Measurements from ENCODE around the gene HOPX.
"Not testable (repeated sequence)": the region's sequence is repeated elsewhere in the genome, so short reads cannot be mapped to it uniquely, and the experiment has no call there.

HOPX gene, protein sequence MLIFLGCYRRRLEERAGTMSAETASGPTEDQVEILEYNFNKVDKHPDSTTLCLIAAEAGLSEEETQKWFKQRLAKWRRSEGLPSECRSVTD

DNA sequence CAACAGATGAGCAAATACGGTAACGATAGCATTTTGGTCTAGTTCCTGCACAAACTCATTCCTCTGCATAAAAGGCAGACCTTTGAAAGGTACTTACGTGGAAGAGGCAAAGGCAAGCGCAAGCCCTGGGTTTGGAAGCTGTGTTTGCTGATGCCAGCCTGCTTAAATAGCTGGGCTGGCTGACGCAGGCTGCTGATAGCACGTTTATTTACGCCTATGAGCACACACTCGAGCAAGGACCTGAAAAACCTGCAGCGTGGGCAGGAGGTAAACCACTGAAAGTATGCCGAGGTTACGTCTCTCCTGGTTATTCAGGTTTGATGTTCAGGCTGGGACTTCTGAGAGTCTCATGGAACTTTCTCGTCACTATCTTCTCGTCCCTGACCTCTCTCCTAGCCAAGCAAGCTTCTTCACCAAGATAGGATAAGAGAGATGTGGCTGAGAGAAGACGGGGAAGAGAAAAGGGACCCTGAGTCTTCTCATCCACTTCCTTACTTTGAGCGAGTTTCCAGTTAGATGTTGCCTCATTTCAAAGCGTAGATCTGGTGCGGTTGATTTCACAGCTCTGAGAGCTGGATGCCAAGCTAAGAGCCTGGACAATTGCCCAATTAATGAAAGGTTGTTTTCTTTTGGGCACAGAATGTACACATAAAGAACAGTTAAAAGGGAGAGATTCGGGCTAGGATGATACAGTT is at the start of gene HOPX:
Gene HOPX, minus strand, starts transcription at position 139 of the 695 bp plus-strand sequence. CDS start 23,480 bp downstream, outside the sequence.
- DNase-seq (ENCODE audit: low read depth), result no peak

DNA sequence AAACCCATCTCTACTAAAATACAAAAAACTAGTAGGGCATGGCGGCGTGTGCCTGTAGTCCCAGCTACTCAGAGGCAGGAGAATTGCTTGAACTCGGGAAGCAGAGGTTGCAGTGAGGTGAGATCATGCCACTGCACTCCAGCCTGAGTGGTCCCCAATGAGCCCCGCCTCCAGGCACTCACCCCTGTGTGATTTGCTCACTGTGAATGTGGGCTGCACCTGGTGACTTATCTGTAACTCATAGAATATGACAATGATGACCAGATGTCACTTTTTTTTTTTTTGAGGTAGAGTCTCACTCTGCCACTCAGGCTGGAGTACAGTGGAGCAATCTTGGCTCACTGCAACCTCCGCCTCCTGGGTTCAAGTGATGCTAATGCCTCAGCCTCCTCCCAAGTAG is 49.0 kb upstream of the HOPX start:
- DNase-seq (ENCODE audit: low read depth), result no peak

DNA sequence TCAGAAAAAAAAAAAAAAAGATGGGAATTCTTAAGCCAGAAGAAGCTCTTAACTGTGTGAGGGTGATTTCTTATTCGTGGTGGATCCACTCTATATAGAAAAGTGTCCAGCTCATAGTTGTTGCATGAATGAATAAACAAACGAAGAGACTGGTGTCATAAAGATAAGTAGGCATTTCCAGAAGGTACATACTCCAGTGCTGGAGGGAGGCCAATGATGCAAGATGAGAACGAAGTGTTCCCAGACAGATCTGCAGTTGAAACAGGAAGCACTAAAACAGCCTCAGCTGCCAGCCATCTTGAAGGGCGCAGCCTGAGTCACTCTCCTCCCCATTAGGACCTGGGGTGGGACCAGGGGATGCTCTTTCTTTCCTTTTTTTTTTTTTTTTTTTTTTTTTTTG is 47.4 kb upstream of the HOPX start:
- no peak for DNase-seq (ENCODE audit: low read depth)

DNA sequence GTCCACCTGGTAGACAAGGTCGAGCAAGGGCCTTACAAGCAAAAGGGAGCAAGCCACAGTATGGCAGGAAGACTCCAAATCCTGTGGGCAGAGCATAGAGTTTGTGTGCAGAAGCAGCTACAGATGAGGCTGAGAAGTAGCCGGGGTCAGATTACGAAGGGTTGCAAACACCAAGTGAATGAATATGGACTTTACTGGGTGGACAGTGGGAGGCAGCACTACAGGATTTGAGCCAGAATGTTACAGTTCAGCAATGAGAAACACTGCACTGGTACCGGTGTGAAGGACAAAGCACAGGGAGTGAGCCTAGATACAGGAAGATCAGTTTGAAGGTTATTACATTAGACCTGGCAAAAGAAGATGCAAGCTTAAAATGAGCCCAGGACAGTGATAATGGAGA is 46.1 kb upstream of the HOPX start:
- DNase-seq (ENCODE audit: low read depth), result no peak

DNA sequence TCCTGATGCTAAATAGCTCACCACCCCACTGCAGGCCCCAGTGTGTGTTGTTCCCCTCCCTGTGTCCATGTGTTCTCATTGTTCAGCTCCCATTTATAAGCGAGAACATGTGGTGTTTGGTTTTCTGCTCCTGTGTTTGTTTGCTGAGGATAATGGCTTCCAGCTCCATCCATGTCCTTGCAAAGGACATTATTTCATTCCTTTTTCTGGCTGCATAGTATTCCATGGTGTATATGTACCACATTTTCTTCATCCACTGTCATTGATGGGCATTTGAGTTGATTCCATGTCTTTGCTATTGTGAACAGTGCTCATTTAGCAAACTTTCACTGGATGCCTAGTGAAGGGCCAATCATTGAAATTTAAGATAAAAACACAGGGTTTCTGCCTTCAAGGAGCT is 45.5 kb upstream of the HOPX start:
- not testable (repeated sequence) for DNase-seq (ENCODE audit: low read depth)

DNA sequence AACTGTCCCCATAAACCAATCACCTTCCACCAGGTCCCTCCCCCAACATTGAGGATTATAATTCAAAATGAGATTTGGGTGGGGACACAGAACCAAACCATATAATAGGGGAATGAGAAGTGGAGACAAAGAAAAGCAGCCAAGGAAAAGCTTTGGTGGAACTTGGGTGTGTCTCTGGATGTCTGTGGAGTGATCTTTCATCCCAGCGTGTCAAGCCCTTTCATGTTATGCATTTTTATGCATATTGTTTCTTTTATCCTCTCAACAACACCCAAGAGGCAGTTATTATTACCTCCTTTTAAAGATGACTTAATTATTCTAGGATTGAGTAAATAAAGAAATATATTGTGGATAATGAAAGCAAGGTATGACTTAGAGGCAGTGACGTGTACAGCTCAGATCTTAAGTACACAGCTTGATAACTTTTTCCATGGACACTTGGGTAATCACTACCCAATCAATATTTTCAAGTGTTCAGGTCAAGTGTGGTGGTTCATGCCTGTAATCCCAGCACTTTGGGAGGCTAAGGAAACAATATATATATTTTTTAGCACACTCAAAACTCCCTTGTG is 42.6 kb upstream of the HOPX start:
- DNase-seq (ENCODE audit: low read depth), result no peak

DNA sequence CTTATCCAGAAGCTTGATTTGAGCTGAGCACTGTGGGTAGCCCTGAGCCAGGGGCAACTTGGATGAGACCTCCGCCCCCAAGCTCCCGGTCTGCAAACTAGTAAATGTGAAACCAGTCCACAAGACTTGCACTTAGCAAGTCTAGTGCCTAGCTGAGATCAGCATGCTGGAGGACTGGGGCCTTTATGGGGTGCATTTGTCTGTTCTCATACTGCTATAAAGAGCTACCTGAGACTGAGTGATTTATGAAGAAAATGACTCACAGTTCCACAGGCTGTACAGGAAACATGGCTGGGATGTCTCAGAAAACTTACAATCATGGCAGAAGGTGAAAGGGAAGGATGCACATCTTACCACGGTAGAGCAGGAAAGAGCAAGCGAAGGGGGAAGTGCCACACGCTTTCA is 42.1 kb upstream of the HOPX start:
- no peak for DNase-seq (ENCODE audit: low read depth)

DNA sequence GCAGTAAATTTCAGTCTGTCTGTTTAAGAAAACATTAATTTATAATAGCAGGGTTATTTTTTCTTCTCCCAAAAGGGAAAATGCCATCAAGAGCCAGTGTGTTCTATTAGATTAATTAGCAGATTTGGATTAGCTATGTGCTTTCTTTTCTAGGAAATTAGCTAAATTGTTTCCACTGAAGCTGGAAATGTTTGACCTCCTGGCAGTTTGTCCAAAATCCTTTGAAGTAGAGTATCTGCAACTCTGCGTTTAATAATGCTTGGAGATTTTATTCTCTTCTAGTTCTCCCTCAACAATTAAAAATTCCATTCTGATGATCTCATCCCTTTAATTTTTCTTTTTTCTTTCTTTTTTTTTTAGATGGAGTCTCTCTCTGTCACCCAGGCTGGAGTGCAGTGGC is 27.1 kb upstream of the HOPX start:
- DNase-seq (ENCODE audit: low read depth), result no peak

DNA sequence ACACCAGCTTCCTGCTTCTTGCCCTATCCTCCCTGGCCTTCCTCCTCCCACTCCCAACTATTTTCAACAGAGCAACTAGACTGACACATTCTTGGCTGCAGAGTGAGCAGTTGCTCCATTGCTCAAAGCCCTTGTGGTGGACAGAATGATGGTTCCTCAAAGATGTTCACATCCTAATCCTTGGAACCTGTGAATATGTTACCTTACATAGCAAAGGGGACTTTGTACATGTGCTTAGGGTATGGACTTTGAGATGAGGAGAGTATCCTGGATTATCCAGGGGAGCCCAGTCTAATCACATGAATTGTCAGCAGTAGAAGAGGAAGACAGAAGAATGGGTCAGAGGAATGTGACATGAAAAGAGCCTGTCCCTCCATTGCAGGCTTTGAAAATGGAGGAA is 24.9 kb upstream of the HOPX start:
- no peak for DNase-seq (ENCODE audit: low read depth)

DNA sequence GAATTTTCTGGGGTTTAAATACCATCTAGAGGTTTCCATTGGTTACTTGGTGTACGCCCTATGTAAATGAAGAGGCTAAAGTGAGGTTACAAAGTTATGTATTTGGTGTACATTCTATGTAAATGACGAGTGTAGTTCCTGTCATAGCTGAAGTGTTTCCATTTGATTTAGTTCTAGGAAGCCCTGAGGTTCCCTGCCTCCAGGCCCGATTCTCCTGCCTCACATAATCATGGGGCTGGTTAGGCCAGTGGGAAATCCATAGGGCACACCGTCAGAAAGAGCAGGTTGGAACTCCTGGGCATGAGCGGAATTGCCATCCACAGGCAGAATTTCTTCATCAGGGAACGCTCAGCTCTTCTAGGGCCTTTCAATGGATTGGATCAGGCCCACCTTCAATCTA is 24.2 kb upstream of the HOPX start:
- no peak for DNase-seq (ENCODE audit: low read depth)

DNA sequence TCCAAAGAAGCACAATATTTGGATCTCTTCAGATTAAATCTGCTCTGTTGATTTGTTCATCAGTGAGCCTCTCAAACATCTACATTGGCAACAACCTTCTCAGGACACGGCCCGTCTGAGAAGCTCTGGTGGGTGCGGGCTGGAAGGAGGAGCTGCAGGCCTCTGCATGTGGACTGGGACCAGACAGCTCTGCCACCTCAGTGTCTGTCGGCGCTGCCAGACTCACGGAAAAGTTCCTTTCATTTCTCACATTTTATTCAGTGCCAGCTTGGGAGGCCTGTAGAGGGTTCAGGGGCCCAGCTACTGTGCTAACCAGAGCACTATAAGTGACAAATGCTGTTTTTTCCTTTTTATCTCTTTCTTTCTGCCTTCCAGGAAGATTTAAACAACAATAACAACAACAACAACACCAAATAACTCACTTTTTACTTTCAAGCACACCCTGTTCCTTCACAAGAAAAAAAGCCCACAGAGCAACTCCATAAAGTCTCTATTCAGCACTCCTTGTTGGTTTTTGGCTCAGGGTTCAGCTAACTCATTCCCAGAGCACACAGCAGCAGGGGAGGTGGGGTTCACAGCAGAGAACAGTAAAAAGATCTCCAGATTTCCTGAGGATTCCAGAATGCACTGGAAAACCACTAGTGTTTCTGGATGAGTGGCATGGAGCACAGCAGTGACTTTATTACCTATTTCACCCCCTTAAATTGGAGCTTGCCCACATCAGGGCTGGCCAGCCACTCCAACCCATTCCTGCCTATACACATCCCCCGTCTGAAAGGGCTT is 23.2 kb upstream of the HOPX start:
- no peak for DNase-seq (ENCODE audit: low read depth)

DNA sequence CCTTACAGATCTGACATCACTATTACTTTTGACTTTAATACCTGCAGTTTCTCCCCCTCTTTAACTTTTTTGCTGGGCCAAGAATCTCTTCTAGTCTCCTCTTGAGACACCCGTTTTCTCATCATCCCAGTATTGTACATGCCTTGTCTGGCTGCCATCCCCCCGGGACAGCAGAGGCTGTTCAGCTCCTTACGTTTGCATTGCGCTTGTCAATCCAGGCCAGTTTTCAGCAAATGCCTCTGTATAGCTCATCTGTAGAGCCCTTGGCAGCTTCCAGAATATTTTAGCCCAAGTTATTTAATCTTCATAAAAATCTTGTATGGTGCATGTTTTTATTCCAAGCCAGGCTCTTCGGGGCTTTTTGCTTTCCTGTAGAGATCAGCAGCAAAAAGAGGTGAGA is 22.3 kb upstream of the HOPX start:
- DNase-seq (ENCODE audit: low read depth), result no peak

DNA sequence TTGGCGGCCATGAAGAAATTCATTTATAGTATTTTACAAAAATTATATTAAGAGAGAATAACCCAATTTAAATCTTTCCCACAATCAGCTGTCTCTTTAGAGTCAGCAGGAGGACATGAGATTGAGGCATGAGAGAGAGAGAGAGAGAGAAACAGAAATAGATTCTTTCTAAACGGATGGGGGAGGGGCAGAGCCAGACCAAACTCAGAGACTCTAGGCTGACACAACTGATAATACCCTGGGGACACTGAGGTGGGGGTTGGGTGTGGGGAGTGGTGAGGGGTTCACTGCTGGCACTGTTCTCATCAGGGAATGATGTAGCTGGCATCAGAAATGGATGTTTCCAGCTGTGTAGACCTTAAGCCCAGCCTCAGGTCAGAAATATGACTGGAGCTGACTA is 20.5 kb upstream of the HOPX start:
- no peak for DNase-seq (ENCODE audit: low read depth)

DNA sequence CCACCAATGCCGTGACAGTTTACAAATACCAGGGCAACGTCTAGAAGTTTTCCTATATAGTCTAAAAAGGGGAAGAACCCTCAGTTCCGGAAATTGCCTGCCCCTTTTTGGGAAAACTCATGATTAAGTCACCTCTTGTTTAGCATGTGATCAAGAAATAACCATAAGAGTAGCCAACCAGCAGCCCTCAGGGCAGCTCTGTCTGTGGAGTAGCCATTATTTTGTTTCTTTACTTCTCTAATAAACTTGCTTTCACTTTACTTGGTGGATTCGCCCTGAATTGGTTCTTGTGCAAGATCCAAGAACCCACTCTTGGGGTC is 20.0 kb upstream of the HOPX start:
- no peak for DNase-seq (ENCODE audit: low read depth)

DNA sequence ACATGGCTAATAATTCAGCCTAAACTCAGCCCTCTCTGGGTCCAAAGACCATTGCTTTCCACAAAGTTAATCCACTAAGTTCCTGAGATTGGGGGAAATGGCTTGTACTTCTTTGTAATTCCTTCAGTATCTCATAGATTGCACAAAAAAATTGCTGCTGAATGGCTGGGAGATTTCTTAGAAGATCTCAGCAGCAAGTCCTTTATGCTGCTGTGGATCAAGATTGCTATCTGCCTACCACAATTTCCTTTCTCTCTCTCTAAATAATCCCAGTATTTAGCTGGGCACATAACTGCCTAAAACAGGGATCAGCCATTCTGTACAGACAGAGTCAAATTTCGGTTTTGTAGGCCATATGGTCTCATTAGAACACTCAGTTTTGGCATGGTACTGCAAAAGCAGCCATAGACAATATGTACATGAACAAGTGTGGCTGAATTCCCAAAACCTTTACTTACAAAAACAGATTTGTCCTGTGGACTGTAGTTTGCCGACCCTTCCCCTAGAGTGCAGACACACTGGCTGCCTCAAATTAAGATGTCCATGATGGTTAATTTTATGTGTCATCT is 18.5 kb upstream of the HOPX start:
- no peak for DNase-seq (ENCODE audit: low read depth)

DNA sequence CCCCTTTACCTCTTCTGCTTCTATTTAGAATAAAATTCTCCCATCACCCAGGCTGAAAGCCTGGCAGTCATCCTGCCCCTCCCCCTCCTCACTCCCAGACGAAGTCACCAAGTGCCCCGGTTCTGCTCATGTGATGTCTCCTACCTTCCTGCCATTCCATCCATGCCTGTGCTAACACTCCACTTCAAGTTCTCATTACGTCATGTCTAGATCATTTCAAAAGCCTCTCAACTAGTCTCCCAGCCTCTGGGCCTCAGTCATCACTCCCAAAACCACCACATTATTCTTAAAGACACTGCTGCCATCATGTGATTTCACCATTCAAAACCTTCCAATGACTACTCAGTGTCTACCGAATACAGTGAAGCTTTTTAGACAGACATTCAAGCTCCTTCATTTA is 17.2 kb upstream of the HOPX start:
- no peak for DNase-seq (ENCODE audit: low read depth)

DNA sequence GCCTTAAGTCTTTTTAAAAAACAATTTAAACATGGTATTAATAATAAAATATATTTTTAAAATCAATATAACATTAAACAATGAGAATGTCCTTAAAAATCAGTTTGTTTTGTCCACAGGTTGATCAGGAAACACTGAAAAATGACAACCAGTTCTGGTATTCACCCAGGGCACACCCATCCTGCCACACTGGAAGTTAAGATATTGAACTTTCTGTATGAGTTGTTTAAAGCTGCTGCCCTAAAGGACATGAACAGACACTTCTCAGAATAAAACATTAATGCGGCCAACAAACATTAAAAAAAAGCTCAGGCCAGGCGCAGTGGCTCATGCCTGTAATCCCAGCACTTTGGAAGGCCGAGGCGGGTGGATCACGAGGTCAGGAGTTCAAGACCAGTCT is 15.0 kb upstream of the HOPX start:
- DNase-seq (ENCODE audit: low read depth), result no peak

DNA sequence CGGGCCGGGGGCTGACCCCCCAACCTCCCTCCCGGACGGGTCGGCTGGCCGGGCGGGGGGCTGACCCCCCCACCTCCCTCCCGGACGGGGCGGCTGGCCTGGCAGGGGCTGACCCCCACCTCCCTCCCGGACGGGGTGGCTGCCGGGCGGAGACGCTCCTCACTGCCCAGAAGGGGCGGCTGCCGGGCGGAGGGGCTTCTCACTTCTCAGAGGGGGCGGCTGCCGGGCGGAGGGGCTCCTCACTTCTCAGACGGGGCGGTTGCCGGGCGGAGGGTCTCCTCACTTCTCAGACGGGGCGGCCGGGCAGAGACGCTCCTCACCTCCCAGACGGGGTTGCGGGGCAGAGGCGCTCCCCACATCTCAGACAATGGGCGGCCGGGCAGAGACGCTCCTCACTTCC is 12.4 kb upstream of the HOPX start:
- DNase-seq (ENCODE audit: low read depth), result not testable (repeated sequence)

DNA sequence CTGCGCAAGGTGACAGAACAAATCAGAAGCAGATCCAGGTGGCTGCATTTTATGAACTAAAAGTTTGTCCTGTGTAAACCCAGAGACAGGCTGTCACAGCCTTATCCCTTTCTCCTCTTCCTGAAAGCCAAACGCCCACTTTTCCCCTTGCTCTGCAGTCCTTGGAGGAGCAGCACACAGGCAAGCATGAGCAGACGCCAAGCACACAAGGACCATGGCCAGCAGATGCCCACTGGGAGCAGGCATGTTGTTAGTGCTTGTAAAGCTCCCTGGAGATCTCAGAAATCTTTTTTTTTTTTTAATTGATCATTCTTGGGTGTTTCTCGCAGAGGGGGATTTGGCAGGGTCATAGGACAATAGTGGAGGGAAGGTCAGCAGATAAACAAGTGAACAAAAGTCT is 11.5 kb upstream of the HOPX start:
- DNase-seq (ENCODE audit: low read depth), result no peak

DNA sequence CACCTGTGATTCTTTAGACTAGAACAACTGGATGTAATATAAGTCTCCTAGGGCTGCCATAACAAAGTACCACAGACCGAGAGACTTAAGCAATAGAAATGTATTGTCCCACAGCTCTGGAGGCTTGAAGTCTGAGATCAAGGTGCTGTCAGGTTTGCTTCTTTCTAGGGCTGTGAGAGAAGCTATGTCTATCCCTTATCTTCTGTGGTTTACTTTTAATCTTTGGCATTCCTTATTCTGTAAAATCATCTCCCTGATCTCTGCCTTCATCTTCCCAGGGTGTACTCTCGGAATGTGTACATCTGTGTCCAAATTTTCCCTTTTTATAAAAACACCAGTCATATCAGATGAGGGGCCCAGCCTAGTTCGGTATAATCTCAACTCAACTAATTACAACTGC is 10.3 kb upstream of the HOPX start:
- no peak for DNase-seq (ENCODE audit: low read depth)

DNA sequence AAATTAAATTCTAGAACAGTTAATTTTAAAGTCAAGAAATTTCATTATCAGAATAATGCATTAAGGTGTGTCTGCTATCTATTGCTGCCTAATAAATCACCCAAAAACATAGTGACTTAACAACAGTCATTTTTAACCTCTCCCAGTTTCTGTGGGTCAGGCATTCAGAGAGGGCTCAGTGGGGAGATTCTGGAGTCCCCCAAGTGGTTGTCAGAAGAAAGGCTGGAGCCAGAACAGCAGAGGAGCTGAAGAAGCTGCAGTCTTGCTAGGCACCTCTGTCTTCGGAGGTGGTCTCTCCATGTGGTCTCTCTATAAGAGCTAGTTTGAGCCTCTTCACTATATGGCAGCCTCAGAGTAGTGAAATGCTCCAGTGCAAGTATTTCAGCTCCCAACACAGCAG is 9.3 kb upstream of the HOPX start:
- DNase-seq (ENCODE audit: low read depth), result no peak

DNA sequence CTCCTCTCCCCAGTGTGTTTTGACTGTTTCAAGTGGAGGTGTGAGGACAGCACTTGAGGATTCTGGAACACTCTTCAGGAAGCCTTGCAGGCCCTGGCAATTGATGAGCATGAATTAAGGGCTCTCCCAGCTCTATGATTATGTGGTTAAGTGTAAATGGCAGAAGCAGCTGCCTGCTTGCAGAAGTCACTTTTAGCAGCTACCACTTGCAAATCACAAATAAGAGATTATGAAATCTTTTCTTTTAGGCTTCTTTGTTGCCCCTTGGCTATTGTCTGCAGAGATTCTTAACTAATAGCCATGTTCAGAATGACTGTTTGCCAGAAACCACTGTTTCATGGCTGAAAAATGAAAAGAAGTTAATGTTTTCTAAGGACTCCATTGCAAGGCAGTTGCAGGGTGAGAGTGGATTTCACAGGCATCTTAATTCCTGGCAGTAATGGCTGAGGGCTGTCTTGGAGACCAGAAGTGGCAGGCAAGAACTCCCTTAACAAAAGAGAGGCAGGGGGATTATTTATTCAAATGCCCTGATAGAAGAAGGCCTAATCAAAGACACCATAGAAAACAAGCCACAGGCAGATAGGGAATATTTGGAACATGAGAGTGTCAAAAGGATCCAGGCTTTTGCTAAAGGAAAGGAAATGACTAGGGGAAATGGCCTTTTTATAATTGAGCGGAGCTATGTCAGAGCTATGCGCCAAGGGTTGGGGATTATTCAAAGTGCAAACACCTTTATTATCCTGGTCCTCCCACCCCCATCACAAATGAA is 8.3 kb upstream of the HOPX start:
- DNase-seq (ENCODE audit: low read depth), result no peak
